Posterior cingulate gyrus (tissue), 11 donors: ENCODE results near the gene ZNF805.
"Not testable (repeated sequence)": the region's sequence is repeated elsewhere in the genome, so short reads cannot be mapped to it uniquely, and the experiment has no call there.

Experiments used
- DNase-seq, 10 donors: peaks; one replicate each; pipeline versions ENCODE4 v3.0.0 to v3.0.0-alpha.2; 2020 to 2021; ENCODE audit warnings: mixed read lengths in 3 of 10
- intact Hi-C: fragments of 100-400 bp; cut with DNase I; formaldehyde crosslinking; loops from one replicate; pipeline ENCODE4 v1.15.1; 2023

Gene ZNF805

GRCh38 chr19:57263244-57263741 is 22.9 kb downstream of the ZNF805 start:
- intact Hi-C loops: no loop called here
- no peak for DNase-seq

- intact Hi-C loops: no loop called here
- DNase-seq: no peak
Observed at GRCh38 chr19:57267291-57267690, 26.9 kb downstream of the ZNF805 start.

- intact Hi-C loops: no loop called here
- no peak for DNase-seq
Observed at GRCh38 chr19:57269515-57270250, 29.3 kb downstream of the ZNF805 start.

- intact Hi-C loops: no loop called here
- no peak for DNase-seq
Observed at GRCh38 chr19:57271280-57271679, 30.8 kb downstream of the ZNF805 start.

- intact Hi-C loops: no loop called here
- no peak for DNase-seq
Observed at GRCh38 chr19:57273014-57273413, 32.6 kb downstream of the ZNF805 start.

GRCh38 chr19:57276430-57276829 is 36.0 kb downstream of the ZNF805 start:
- intact Hi-C loops: no loop called here
- no peak for DNase-seq

- intact Hi-C loops, DNase-seq: not testable (repeated sequence)
Observed at GRCh38 chr19:57278481-57278880, 38.0 kb downstream of the ZNF805 start.

GRCh38 chr19:57279418-57280164 is 39.2 kb downstream of the ZNF805 start:
- intact Hi-C loops: loop anchor here (1.0 to 5.0 kb wide), 4 partner anchors 38 to 87 kb away; partner anchors contain the start of genes ZNF264, ZNF304 and ZNF805
- peak; percentile 75 to 98 (median 88) for DNase-seq

- peak; percentile 95 to 99 (median 96) for DNase-seq
- intact Hi-C loops: loop anchor here (1.0 to 5.0 kb wide), 4 partner anchors 37 to 88 kb away; partner anchors contain the start of genes ZNF264, ZNF304 and ZNF805
Observed at GRCh38 chr19:57280165-57280961, 39.9 kb downstream of the ZNF805 start, which contains the start of gene ZNF460. Gene ZNF460, plus strand, starts transcription at chr19:57280485. Its CDS starts 322 bp downstream, at chr19:57280807.

GRCh38 chr19:57280962-57281400 is 40.5 kb downstream of the ZNF805 start:
- DNase-seq: no peak
- intact Hi-C loops: loop anchor here (1.0 to 5.0 kb wide), 4 partner anchors 36 to 89 kb away; partner anchors contain the start of genes ZNF264, ZNF304 and ZNF805

GRCh38 chr19:57282011-57282643 is 41.7 kb downstream of the ZNF805 start:
- DNase-seq: no peak
- intact Hi-C loops: loop anchor here (5.0 kb wide), 3 partner anchors 35 to 90 kb away; partner anchors contain the start of genes ZNF264 and ZNF304

- DNase-seq: no peak
- intact Hi-C loops: no loop called here
Observed at GRCh38 chr19:57288373-57288772, 47.9 kb downstream of the ZNF805 start.

GRCh38 chr19:57290970-57291369 is 50.5 kb downstream of the ZNF805 start:
- intact Hi-C loops: no loop called here
- no peak for DNase-seq

- intact Hi-C loops: no loop called here
- DNase-seq: no peak
Observed at GRCh38 chr19:57292547-57292946, 52.1 kb downstream of the ZNF805 start.

- DNase-seq: no peak
- intact Hi-C loops: no loop called here
Observed at GRCh38 chr19:57293719-57294118, 53.3 kb downstream of the ZNF805 start.

GRCh38 chr19:57302020-57302465 is 61.6 kb downstream of the ZNF805 start:
- no peak for DNase-seq
- intact Hi-C loops: no loop called here

- no peak for DNase-seq
- intact Hi-C loops: no loop called here
Observed at GRCh38 chr19:57302727-57303401, 62.4 kb downstream of the ZNF805 start.
